Osteoblast (primary cell): ENCODE data around the gene TTLL5. TPM values are rescaled to one million over a fixed set of nuclear protein-coding genes. Genes with fewer than 3 reads are reported as not detected.

Experiments used
- DNase-seq: peaks from one replicate; pipeline ENCODE4 v3.0.0; 2011; ENCODE audit warnings: low spot score, mixed read lengths; ENCODE audit not compliant: insufficient read length; ENCODE audit errors: missing footprints
- H2AFZ ChIP-seq: 2 replicates; pipeline ENCODE4 v1.6.0; 2011; ENCODE audit warnings: mild to moderate bottlenecking, low read length
- H3K27ac ChIP-seq: 2 replicates; pipeline ENCODE4 v1.5.1; 2011; ENCODE audit warnings: mild to moderate bottlenecking, low read depth, low read length, moderate library complexity
- H3K27me3 ChIP-seq: 2 replicates; pipeline ENCODE4 v1.6.0; 2012; ENCODE audit warnings: mild to moderate bottlenecking, control low read depth, inconsistent platforms, low read length, moderate library complexity; ENCODE audit not compliant: insufficient read depth
- H3K36me3 ChIP-seq: 2 replicates; pipeline ENCODE4 v1.5.1; 2011; ENCODE audit warnings: mild to moderate bottlenecking, low read length, control low read depth, moderate library complexity; ENCODE audit not compliant: insufficient read depth
- H3K4me1 ChIP-seq: 2 replicates; pipeline ENCODE4 v1.5.1; 2011; ENCODE audit warnings: mild to moderate bottlenecking, low read length, control low read depth, moderate library complexity; ENCODE audit not compliant: insufficient read depth
- H3K4me2 ChIP-seq: 2 replicates; pipeline ENCODE4 v1.6.0; 2011; ENCODE audit warnings: mild to moderate bottlenecking, low read length; ENCODE audit not compliant: insufficient read depth
- H3K4me3 ChIP-seq: fragments of 200-600 bp; sonication (generic); 3 replicates; pipeline ENCODE4 v1.5.1; 2012; ENCODE audit warnings: mild to moderate bottlenecking, low read length, inconsistent platforms; ENCODE audit not compliant: insufficient read depth
- H3K79me2 ChIP-seq: 2 replicates; pipeline ENCODE4 v1.6.0; 2012; ENCODE audit warnings: mild to moderate bottlenecking, low read length, control low read depth, inconsistent platforms; ENCODE audit not compliant: insufficient read depth
- H3K9me3 ChIP-seq: 2 replicates; pipeline ENCODE4 v1.5.1; 2011; ENCODE audit warnings: low read depth, low read length, control low read depth
- H4K20me1 ChIP-seq: 2 replicates; pipeline ENCODE4 v1.6.0; 2012; ENCODE audit warnings: mild to moderate bottlenecking, low read length, control low read depth; ENCODE audit not compliant: insufficient read depth
- total RNA-seq: library from RNA; depleted of rRNA; stranded (reverse); fragments of >200 nt; gene quantifications from 2 replicates; pipeline ENCODE4 v1.2.3, GENCODE V29; 2012
- TF ChIP-seq, protein P1 (sequence below): IDR thresholded peaks from 2 replicates; pipeline ENCODE4 v1.5.1; 2011; ENCODE audit warnings: mild to moderate bottlenecking, low read depth, low read length, moderate library complexity; ENCODE audit errors: extremely low read depth

The TTLL5 gene
- total RNA-seq, 1 donor: 30.4 TPM

DNA sequence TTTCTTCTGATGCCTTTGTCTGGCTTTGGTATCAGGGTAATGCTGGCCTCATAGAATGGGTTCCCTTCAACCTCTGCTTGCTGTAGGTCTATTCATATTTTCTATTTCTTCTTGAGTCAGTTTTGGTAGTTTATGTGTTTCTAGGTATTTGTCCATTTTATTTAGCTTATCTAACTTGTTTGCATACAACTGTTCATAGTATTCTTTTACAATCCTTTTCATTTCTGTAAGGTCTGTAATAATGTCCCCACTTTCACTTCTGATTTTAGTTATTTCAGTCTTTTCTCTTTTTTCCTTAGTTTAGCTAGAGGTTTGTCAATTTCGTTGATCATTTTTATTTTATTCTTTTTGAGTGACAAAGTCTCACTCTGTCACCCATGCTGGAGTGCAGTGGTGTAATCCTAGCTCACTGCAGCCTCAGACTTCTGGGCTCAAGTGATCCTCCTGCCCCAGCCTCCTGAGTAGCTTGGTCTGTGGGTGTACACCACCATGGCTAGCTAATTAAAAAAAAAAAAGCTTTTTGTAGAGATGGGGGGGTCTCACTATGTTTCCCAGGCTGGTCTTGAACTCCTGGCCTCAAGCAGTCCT is 11.7 kb downstream of the TTLL5 start:
- Histone ChIP-seq H3K4me1 (no peaks in the 10 kb centered on the region), H3K27me3 (no peaks in the 10 kb centered on the region), H2AFZ (no peak overlapping the region), H3K79me2 (peaks cover 5% of the 10 kb centered on the region), H3K27ac (no peak overlapping the region), H4K20me1 (no peaks in the 10 kb centered on the region), H3K9me3 (no peaks in the 10 kb centered on the region), H3K36me3 (peaks cover 12% of the 10 kb centered on the region), H3K4me2 (no peak overlapping the region), H3K4me3 (no peak overlapping the region)
- no peak for DNase-seq
- TF ChIP-seq, protein P1, sequence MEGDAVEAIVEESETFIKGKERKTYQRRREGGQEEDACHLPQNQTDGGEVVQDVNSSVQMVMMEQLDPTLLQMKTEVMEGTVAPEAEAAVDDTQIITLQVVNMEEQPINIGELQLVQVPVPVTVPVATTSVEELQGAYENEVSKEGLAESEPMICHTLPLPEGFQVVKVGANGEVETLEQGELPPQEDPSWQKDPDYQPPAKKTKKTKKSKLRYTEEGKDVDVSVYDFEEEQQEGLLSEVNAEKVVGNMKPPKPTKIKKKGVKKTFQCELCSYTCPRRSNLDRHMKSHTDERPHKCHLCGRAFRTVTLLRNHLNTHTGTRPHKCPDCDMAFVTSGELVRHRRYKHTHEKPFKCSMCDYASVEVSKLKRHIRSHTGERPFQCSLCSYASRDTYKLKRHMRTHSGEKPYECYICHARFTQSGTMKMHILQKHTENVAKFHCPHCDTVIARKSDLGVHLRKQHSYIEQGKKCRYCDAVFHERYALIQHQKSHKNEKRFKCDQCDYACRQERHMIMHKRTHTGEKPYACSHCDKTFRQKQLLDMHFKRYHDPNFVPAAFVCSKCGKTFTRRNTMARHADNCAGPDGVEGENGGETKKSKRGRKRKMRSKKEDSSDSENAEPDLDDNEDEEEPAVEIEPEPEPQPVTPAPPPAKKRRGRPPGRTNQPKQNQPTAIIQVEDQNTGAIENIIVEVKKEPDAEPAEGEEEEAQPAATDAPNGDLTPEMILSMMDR: no peak

DNA sequence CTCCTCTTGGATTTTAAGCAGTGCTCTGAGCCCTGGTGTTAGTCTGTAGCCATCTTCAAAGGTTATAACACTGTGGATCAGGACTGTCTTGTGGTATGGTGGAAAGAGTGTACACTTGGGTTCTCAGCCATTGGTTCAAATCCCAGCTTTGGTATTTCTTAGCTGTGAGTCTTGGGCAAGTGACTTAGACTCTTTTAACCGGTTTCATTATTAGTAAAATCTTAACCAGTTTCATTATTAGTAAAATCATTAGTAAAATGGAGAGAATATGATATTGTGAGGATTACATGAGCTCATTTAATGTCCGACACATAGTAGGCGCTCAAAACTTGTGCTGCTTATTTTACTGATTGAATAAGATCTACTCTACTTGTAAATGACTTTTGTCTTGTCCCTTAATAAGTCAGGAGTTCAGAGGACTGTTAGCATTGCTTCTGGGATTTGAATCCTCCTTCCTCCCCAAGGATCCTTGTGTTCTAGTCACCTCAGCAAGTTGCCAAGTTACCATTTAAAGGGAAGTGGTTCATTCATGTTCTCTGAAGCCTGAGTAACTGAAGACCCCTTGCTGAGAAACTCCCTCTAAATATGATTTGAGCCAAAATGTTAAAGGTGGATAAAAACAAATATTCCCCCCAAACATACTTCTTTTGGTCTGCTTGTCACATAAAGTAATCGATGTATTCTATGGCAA is 12.4 kb downstream of the TTLL5 start:
- Histone ChIP-seq H3K4me1 (no peaks in the 10 kb centered on the region), H3K9me3 (no peaks in the 10 kb centered on the region), H3K27me3 (no peaks in the 10 kb centered on the region), H3K79me2 (peaks cover 5% of the 10 kb centered on the region), H3K36me3 (peaks cover 12% of the 10 kb centered on the region), H2AFZ (no peak overlapping the region), H3K4me3 (no peak overlapping the region), H4K20me1 (no peaks in the 10 kb centered on the region), H3K4me2 (no peak overlapping the region), H3K27ac (no peak overlapping the region)
- TF ChIP-seq, protein P1: no peak
- no peak for DNase-seq

DNA sequence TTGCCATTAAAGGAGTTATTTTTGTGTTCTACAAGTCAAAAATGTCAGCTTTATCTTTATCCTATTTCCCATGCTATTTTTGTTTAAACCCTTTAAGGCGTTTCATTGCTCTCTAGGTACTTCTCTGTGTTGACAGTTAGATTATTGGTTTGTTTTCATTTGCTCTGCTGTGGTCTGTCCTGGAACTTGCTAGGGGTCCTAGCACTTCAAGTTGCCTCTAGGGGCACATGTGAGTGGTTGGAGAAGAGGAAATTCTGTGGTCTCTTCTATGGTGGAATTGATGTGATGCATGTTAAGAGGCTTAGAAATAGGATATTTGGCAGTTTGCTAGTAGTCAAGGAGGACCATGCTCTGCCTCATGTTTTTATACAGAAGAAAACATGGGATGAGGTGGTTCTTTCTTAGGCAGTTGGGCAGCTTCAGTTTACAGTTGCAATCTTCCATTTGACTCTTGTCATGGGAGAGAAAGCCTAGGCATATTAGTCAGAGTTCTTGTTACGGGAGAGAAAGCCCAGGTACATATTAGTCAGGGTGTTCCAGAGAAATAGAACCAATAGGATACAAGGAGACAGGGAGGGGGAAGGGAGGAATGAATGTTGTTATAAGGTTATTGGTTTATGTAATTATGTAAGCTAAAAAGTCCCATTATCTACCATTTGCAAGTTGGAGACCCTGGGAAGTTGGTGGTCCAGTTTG is 14.4 kb downstream of the TTLL5 start:
- TF ChIP-seq, protein P1: peak; percentile 27
- H3K36me3 ChIP-seq: no peaks in the 10 kb centered on the region
- peaks cover 5% of the 10 kb centered on the region for H3K79me2 ChIP-seq
- DNase-seq: no peak
- no peaks in the 10 kb centered on the region for H3K27me3 ChIP-seq
- no peak overlapping the region for H3K27ac ChIP-seq
- no peaks in the 10 kb centered on the region for H4K20me1 ChIP-seq
- no peak overlapping the region for H2AFZ ChIP-seq
- H3K9me3 ChIP-seq: no peaks in the 10 kb centered on the region
- H3K4me1 ChIP-seq: no peaks in the 10 kb centered on the region
- no peak overlapping the region for H3K4me2 ChIP-seq
- no peak overlapping the region for H3K4me3 ChIP-seq

DNA sequence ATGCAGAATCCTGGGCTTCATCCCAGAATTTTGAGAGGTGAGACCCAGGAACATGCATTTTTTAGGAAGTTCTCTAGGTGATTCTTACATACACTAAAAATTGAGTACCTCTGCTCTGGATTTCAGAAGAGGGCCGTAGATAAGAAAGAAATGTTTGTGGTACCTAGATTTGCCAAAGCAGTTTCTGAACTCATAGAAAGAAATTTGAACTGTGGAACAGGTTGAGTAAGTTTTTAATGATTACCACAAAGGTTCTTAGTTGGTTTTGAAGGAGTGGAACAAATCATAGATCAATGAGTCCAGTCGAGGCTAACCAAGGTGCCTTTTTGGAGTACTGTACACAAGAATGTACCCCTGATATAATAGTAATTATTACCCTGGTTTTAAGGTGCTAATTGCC is 24.9 kb downstream of the TTLL5 start:
- H4K20me1 ChIP-seq: no peaks in the 10 kb centered on the region
- no peaks in the 10 kb centered on the region for H3K27me3 ChIP-seq
- TF ChIP-seq, protein P1: no peak
- H3K79me2 ChIP-seq: no peaks in the 10 kb centered on the region
- no peaks in the 10 kb centered on the region for H3K4me1 ChIP-seq
- no peak overlapping the region for H3K27ac ChIP-seq
- H3K4me3 ChIP-seq: no peak overlapping the region
- no peak overlapping the region for H3K4me2 ChIP-seq
- H2AFZ ChIP-seq: no peak overlapping the region
- DNase-seq: no peak
- peaks cover 22% of the 10 kb centered on the region for H3K36me3 ChIP-seq
- no peaks in the 10 kb centered on the region for H3K9me3 ChIP-seq
